Astrocyte (in vitro differentiated cells and primary cell): ENCODE data around the gene MBOAT7.

ENCODE experiments used
- CTCF ChIP-seq: IDR thresholded peaks from 2 replicates; pipeline ENCODE4 v1.5.1; 2011; ENCODE audit warnings: low read depth, mild to moderate bottlenecking, inconsistent platforms, low read length, moderate library complexity; ENCODE audit not compliant: insufficient read depth
- EZH2 ChIP-seq: IDR thresholded peaks from 2 replicates; pipeline ENCODE4 v1.6.1; 2012; ENCODE audit warnings: mild to moderate bottlenecking, low read length, inconsistent platforms; ENCODE audit not compliant: insufficient read depth

GRCh38 chr19:54141356-54141755, 48.0 kb downstream of the MBOAT7 start:
- TF ChIP-seq EZH2 (no peak), CTCF (no peak)
